HCT116 (cell line): ENCODE measurements around the gene MS4A8.

ENCODE experiments used
- CBX3 ChIP-seq: IDR thresholded peaks from 2 replicates; pipeline ENCODE4 v1.6.1; 2012; ENCODE audit warnings: low read depth
- CTCF ChIP-seq, 3 experiments: fragments of 200-600 bp in 1 of 3; sonication (generic) in 1 of 3; IDR thresholded peaks in 2 of 3; conservative IDR thresholded peaks in 1 of 3; 2 replicates each; pipeline ENCODE4 v1.5.1; 2012 to 2017; ENCODE audit warnings: low read depth in 2 of 3, low read length in 2 of 3, antibody characterized with exemption in 1 of 3, borderline replicate concordance in 1 of 3, control low read depth in 1 of 3, mild to moderate bottlenecking in 1 of 3, mixed read lengths in 1 of 3, mixed run types in 1 of 3, moderate library complexity in 1 of 3; ENCODE audit not compliant: insufficient read depth in 1 of 3
- EGR1 ChIP-seq: IDR thresholded peaks from 2 replicates; pipeline ENCODE4 v1.6.1; 2012; ENCODE audit warnings: low read depth
- EZH2 ChIP-seq: fragments of 200-600 bp; sonication (generic); IDR thresholded peaks from 2 replicates; pipeline ENCODE4 v1.6.1; 2017; ENCODE audit warnings: antibody characterized with exemption, mixed run types
- POLR2A ChIP-seq: IDR thresholded peaks from 2 replicates; pipeline ENCODE4 v1.7.0; 2011; ENCODE audit warnings: borderline replicate concordance; ENCODE audit not compliant: insufficient read depth, insufficient read length; ENCODE audit errors: extremely low read depth
- SIN3A ChIP-seq: IDR thresholded peaks from 2 replicates; pipeline ENCODE4 v1.6.1; 2012; ENCODE audit warnings: low read depth

DNA sequence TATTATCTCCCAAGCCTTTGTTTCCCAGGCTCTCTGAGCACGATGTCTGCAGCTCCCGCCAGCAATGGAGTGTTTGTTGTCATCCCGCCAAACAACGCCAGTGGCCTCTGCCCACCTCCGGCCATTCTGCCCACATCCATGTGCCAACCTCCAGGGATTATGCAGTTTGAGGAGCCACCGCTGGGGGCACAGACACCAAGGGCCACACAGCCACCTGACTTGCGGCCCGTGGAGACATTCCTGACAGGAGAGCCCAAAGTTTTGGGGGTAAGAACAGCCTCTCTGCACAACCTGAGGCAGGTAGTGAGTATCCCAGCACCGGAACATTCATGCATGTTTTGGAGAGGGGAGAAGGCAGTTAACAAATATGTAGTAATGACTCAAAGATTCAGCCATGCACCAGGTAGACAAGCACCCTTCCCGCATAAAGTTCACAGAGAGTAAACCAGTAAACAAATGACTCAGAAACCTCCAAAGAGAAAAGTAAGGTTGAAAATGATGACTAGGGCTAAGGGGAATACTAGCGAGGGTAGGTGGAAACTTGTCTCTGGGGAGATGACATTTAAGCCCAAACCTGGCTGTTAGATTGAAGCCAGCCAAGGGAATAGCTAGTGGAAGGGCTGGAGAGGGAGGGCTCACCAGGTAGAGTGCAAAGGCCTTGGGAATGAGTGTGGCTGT lies 64.4 kb downstream of the MS4A8 start:
- TF ChIP-seq SIN3A, result no peak
- TF ChIP-seq CBX3, result no peak
- TF ChIP-seq CTCF (IDR thresholded peaks at IDR 0.05 in 2 of 3, conservative IDR thresholded peaks at IDR 0.05 in 1 of 3; ENCODE audit: borderline replicate concordance in 1 of 3, insufficient read depth in 1 of 3, low read depth in 2 of 3, low read length in 2 of 3), result no peak
- no peak for TF ChIP-seq EZH2
- TF ChIP-seq POLR2A, result no peak
- no peak for TF ChIP-seq EGR1
